Stimulated activated naive CD4-positive, alpha-beta T cell treated with Interleukin-2 at 50 U/mL for 16 hours (primary cell): Measurements from ENCODE around the gene MROH2B.

Experiments used
- DNase-seq: peaks from one replicate; lab custom pipeline; 2025; lab: John Stamatoyannopoulos, UW

Gene MROH2B

GRCh38 chr5:41071242-41071641, at the start of gene MROH2B:
Gene MROH2B (minus strand): TSS chr5:41071342. CDS start chr5:41070852, 490 bp downstream.
- DNase-seq = no peak

- DNase-seq = no peak
Measured at GRCh38 chr5:41120600-41120999, 49.5 kb upstream of the MROH2B start.

GRCh38 chr5:41118177-41118576, 47.0 kb upstream of the MROH2B start:
- DNase-seq = no peak

- no peak for DNase-seq
Measured at GRCh38 chr5:41115281-41115680, 44.1 kb upstream of the MROH2B start.

- no peak for DNase-seq
Measured at GRCh38 chr5:41112486-41113455, 41.6 kb upstream of the MROH2B start.

GRCh38 chr5:41109186-41109585, 38.0 kb upstream of the MROH2B start:
- no peak for DNase-seq

GRCh38 chr5:41102341-41102740, 31.2 kb upstream of the MROH2B start:
- DNase-seq = no peak

GRCh38 chr5:41097642-41098041, 26.5 kb upstream of the MROH2B start:
- no peak for DNase-seq

GRCh38 chr5:41095324-41096101, 24.4 kb upstream of the MROH2B start:
- DNase-seq = no peak

GRCh38 chr5:41094871-41095270, 23.7 kb upstream of the MROH2B start:
- DNase-seq = no peak

GRCh38 chr5:41093803-41094202, 22.7 kb upstream of the MROH2B start:
- DNase-seq = no peak

GRCh38 chr5:41087461-41087860, 16.3 kb upstream of the MROH2B start:
- DNase-seq = no peak

- DNase-seq = no peak
Measured at GRCh38 chr5:41083306-41083705, 12.2 kb upstream of the MROH2B start.

GRCh38 chr5:41071975-41072374, 833 bp upstream of the MROH2B start:
- no peak for DNase-seq

- no peak for DNase-seq
Measured at GRCh38 chr5:41067714-41068568, 3.2 kb downstream of the MROH2B start.

- no peak for DNase-seq
Measured at GRCh38 chr5:41065691-41066335, 5.3 kb downstream of the MROH2B start.

GRCh38 chr5:41057940-41058339, 13.2 kb downstream of the MROH2B start:
- no peak for DNase-seq

- no peak for DNase-seq
Measured at GRCh38 chr5:41057231-41057630, 13.9 kb downstream of the MROH2B start.

GRCh38 chr5:41048986-41049385, 22.2 kb downstream of the MROH2B start:
- DNase-seq = no peak

- DNase-seq = no peak
Measured at GRCh38 chr5:41043109-41043747, 27.9 kb downstream of the MROH2B start.

- DNase-seq = no peak
Measured at GRCh38 chr5:41032973-41033372, 38.2 kb downstream of the MROH2B start.
